Measurements from ENCODE around the gene ZKSCAN8. TPM values are rescaled to one million over a fixed set of nuclear protein-coding genes. Genes with fewer than 3 reads are reported as not detected.
A peak's percentile ranks its signal among the peaks of the same experiment; 100 is the strongest.

The ZKSCAN8 gene
- total and polyA plus RNA-seq, 2 donors (not counting 1 experiment from before 2014, with no cell fraction given), result 13.4 to 21.6 TPM

DNA sequence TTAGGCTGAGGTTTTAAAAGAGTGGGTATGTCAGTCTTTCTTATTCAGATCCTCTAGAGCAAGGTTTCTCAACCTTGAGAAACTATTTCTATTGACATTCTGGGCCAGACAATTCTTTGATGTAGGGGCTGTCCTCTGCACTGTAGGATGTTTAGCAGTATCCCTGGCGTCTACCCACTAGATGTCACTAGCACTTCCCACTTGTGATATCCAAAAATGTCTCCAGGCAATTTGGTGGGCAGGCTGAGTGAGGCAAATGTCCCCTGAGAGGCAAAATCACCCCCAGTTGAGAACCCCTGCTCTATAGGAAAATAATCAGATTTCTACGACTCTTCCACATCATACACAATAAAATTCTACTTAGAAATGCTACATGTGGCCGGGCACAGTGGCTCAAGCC lies 7.7 kb upstream of the ZKSCAN8 start:
- H3K79me2 ChIP-seq (ENCODE audit: control insufficient read depth, insufficient read depth, low read length), result peaks cover 44% of the 10 kb centered on the region
- no peak overlapping the region for H3K4me2 ChIP-seq (ENCODE audit: extremely low read depth, insufficient read depth, low read length)
- no peak overlapping the region for H2AFZ ChIP-seq (ENCODE audit: low read length)
- H3K4me3 ChIP-seq (replicated peaks in 1 of 4; ENCODE audit: control extremely low read depth in 1 of 4, insufficient read depth in 1 of 4, low read depth in 3 of 4, low read length in 4 of 4), result no peak overlapping the region
- TF ChIP-seq, protein P1, sequence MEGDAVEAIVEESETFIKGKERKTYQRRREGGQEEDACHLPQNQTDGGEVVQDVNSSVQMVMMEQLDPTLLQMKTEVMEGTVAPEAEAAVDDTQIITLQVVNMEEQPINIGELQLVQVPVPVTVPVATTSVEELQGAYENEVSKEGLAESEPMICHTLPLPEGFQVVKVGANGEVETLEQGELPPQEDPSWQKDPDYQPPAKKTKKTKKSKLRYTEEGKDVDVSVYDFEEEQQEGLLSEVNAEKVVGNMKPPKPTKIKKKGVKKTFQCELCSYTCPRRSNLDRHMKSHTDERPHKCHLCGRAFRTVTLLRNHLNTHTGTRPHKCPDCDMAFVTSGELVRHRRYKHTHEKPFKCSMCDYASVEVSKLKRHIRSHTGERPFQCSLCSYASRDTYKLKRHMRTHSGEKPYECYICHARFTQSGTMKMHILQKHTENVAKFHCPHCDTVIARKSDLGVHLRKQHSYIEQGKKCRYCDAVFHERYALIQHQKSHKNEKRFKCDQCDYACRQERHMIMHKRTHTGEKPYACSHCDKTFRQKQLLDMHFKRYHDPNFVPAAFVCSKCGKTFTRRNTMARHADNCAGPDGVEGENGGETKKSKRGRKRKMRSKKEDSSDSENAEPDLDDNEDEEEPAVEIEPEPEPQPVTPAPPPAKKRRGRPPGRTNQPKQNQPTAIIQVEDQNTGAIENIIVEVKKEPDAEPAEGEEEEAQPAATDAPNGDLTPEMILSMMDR (conservative IDR thresholded peaks at IDR 0.05 in 1 of 2, IDR thresholded peaks at IDR 0.05 in 1 of 2; ENCODE audit: low read depth in 1 of 2, low read length in 2 of 2), result peak; percentile 40 to 58
- no peak for TF ChIP-seq EZH2 (IDR thresholded peaks at IDR 0.05; ENCODE audit: low read length, missing control alignments)
- H3K36me3 ChIP-seq (ENCODE audit: control insufficient read depth, insufficient read depth, low read length), result no peaks in the 10 kb centered on the region
- H3K9me3 ChIP-seq (ENCODE audit: control insufficient read depth, insufficient read depth, low read depth, low read length), result no peaks in the 10 kb centered on the region
- DNase-seq (ENCODE audit: low read depth in 2 of 2), result peak; percentile 26 to 54
- H3K27ac ChIP-seq (ENCODE audit: insufficient read depth, low read length), result no peak overlapping the region
- H3K4me1 ChIP-seq (ENCODE audit: control insufficient read depth, extremely low read depth, insufficient read depth, low read length), result peaks cover 4% of the 10 kb centered on the region
- H3K9ac ChIP-seq (ENCODE audit: insufficient read depth, low read length), result no peak overlapping the region
- H4K20me1 ChIP-seq (ENCODE audit: control insufficient read depth, extremely low read depth, insufficient read depth, low read length), result no peaks in the 10 kb centered on the region
- H3K27me3 ChIP-seq (ENCODE audit: control insufficient read depth, insufficient read depth, low read length), result no peaks in the 10 kb centered on the region

DNA sequence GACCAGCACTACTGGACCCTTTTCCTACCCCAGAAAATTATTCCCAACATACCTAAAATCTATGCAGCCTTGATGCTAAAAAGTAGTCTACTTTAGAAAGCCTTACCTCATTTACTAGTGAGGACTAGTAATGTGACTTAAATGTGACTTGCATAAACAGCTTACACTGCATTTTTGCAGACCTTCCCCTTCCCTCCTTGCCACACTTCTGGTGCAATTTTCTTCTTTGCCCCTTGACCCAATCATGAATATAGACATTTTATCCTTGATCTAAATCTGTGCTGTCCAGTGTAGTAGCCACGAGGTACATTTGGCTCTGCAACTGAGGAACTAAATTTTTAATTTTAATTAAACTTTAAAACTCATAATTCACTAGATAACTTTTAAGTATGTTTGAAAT lies 7.0 kb upstream of the ZKSCAN8 start:
- no peak overlapping the region for H3K4me2 ChIP-seq (ENCODE audit: extremely low read depth, insufficient read depth, low read length)
- peaks cover 4% of the 10 kb centered on the region for H3K4me1 ChIP-seq (ENCODE audit: control insufficient read depth, extremely low read depth, insufficient read depth, low read length)
- peaks cover 39% of the 10 kb centered on the region for H3K79me2 ChIP-seq (ENCODE audit: control insufficient read depth, insufficient read depth, low read length)
- no peaks in the 10 kb centered on the region for H3K9me3 ChIP-seq (ENCODE audit: control insufficient read depth, insufficient read depth, low read depth, low read length)
- H3K9ac ChIP-seq (ENCODE audit: insufficient read depth, low read length), result no peak overlapping the region
- DNase-seq (ENCODE audit: low read depth in 2 of 2), result no peak
- H4K20me1 ChIP-seq (ENCODE audit: control insufficient read depth, extremely low read depth, insufficient read depth, low read length), result no peaks in the 10 kb centered on the region
- H2AFZ ChIP-seq (ENCODE audit: low read length), result no peak overlapping the region
- TF ChIP-seq, protein P1 (conservative IDR thresholded peaks at IDR 0.05 in 1 of 2, IDR thresholded peaks at IDR 0.05 in 1 of 2; ENCODE audit: low read depth in 1 of 2, low read length in 2 of 2), result no peak
- TF ChIP-seq EZH2 (IDR thresholded peaks at IDR 0.05; ENCODE audit: low read length, missing control alignments), result no peak
- H3K27ac ChIP-seq (ENCODE audit: insufficient read depth, low read length), result no peak overlapping the region
- no peaks in the 10 kb centered on the region for H3K27me3 ChIP-seq (ENCODE audit: control insufficient read depth, insufficient read depth, low read length)
- no peaks in the 10 kb centered on the region for H3K36me3 ChIP-seq (ENCODE audit: control insufficient read depth, insufficient read depth, low read length)
- no peak overlapping the region for H3K4me3 ChIP-seq (replicated peaks in 1 of 4; ENCODE audit: control extremely low read depth in 1 of 4, insufficient read depth in 1 of 4, low read depth in 3 of 4, low read length in 4 of 4)

DNA sequence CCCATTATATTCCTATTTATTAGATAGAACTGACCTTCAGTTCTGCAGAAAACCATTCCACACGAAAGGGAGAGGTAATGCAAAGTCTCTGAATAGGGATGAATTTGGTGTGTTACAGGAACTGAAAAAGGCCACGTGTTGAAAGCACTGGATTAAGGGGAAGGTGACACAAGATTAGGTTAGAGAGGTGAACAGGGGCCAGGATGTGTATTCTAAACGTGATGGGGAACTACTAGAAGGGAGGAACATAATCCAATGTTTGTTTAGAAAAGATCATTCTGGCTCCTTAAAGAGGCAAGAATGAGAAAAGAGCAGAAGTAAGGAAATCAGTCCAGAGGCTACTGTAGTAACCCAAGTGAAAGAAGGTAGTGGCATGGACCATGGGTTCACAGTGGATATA lies 6.3 kb upstream of the ZKSCAN8 start:
- no peak overlapping the region for H3K27ac ChIP-seq (ENCODE audit: insufficient read depth, low read length)
- peaks cover 39% of the 10 kb centered on the region for H3K79me2 ChIP-seq (ENCODE audit: control insufficient read depth, insufficient read depth, low read length)
- no peak overlapping the region for H3K9ac ChIP-seq (ENCODE audit: insufficient read depth, low read length)
- peak overlapping the region; percentile 81 to 100 (median 82) for H3K4me3 ChIP-seq (replicated peaks in 1 of 4; ENCODE audit: control extremely low read depth in 1 of 4, insufficient read depth in 1 of 4, low read depth in 3 of 4, low read length in 4 of 4)
- no peak for DNase-seq (ENCODE audit: low read depth in 2 of 2)
- peak overlapping the region; percentile 77 for H3K4me2 ChIP-seq (ENCODE audit: extremely low read depth, insufficient read depth, low read length)
- no peak overlapping the region for H2AFZ ChIP-seq (ENCODE audit: low read length)
- no peaks in the 10 kb centered on the region for H3K36me3 ChIP-seq (ENCODE audit: control insufficient read depth, insufficient read depth, low read length)
- TF ChIP-seq EZH2 (IDR thresholded peaks at IDR 0.05; ENCODE audit: low read length, missing control alignments), result no peak
- TF ChIP-seq, protein P1 (conservative IDR thresholded peaks at IDR 0.05 in 1 of 2, IDR thresholded peaks at IDR 0.05 in 1 of 2; ENCODE audit: low read depth in 1 of 2, low read length in 2 of 2), result no peak
- H3K9me3 ChIP-seq (ENCODE audit: control insufficient read depth, insufficient read depth, low read depth, low read length), result no peaks in the 10 kb centered on the region
- H3K27me3 ChIP-seq (ENCODE audit: control insufficient read depth, insufficient read depth, low read length), result no peaks in the 10 kb centered on the region
- peaks cover 4% of the 10 kb centered on the region for H3K4me1 ChIP-seq (ENCODE audit: control insufficient read depth, extremely low read depth, insufficient read depth, low read length)
- no peaks in the 10 kb centered on the region for H4K20me1 ChIP-seq (ENCODE audit: control insufficient read depth, extremely low read depth, insufficient read depth, low read length)

All from fibroblast of lung (primary cell).